Measurements from ENCODE around the gene VGLL4. TPM values are rescaled to one million over a fixed set of nuclear protein-coding genes. Genes with fewer than 3 reads are reported as not detected.
"Not testable (repeated sequence)": the region's sequence is repeated elsewhere in the genome, so short reads cannot be mapped to it uniquely, and the experiment has no call there.

VGLL4 gene
- total RNA-seq, 1 donor from 2014 or later = 29.3 TPM

- intact Hi-C loops (cut with micrococcal nuclease) = no loop called here
- peaks cover 89% of the 10 kb centered on the region for H3K4me1 ChIP-seq
- peak overlapping the region; percentile 12 for H3K4me3 ChIP-seq
- no peaks in the 10 kb centered on the region for H3K27me3 ChIP-seq (ENCODE audit: low read depth)
- H3K27ac ChIP-seq (replicated peaks) = peak overlapping the region; percentile 90
- H3K36me3 ChIP-seq = no peaks in the 10 kb centered on the region
- DNase-seq = peak; percentile 64
- no peaks in the 10 kb centered on the region for H3K9me3 ChIP-seq (replicated peaks)
- peak; percentile 11 for TF ChIP-seq CTCF (IDR thresholded peaks at IDR 0.05; ENCODE audit: borderline replicate concordance)
Measured at GRCh38 chr3:11600501-11601282, 43.0 kb downstream of the VGLL4 start.

- no peaks in the 10 kb centered on the region for H3K27me3 ChIP-seq (ENCODE audit: low read depth)
- no peaks in the 10 kb centered on the region for H3K36me3 ChIP-seq
- H3K9me3 ChIP-seq (replicated peaks) = no peaks in the 10 kb centered on the region
- no peak for DNase-seq
- intact Hi-C loops (cut with micrococcal nuclease) = no loop called here
- H3K27ac ChIP-seq (replicated peaks) = peak overlapping the region; percentile 70
- H3K4me1 ChIP-seq = peaks cover 78% of the 10 kb centered on the region
- H3K4me3 ChIP-seq = no peak overlapping the region
- no peak for TF ChIP-seq CTCF (IDR thresholded peaks at IDR 0.05; ENCODE audit: borderline replicate concordance)
Measured at GRCh38 chr3:11596387-11596786, 47.3 kb downstream of the VGLL4 start.

- intact Hi-C loops (cut with micrococcal nuclease); H3K27me3 ChIP-seq (ENCODE audit: low read depth): not testable (repeated sequence)
- H3K4me1 ChIP-seq = peaks cover 78% of the 10 kb centered on the region
Measured at GRCh38 chr3:11595024-11595423, 48.7 kb downstream of the VGLL4 start.

GRCh38 chr3:11593318-11594034, 50.2 kb downstream of the VGLL4 start:
- Histone ChIP-seq H3K4me1 (peaks cover 78% of the 10 kb centered on the region), H3K4me3 (no peak overlapping the region), H3K27me3 (ENCODE audit: low read depth) (no peaks in the 10 kb centered on the region), H3K27ac (replicated peaks) (peak overlapping the region; percentile 87), H3K9me3 (replicated peaks) (no peaks in the 10 kb centered on the region), H3K36me3 (no peaks in the 10 kb centered on the region)
- intact Hi-C loops (cut with micrococcal nuclease) = no loop called here
- TF ChIP-seq CTCF (IDR thresholded peaks at IDR 0.05; ENCODE audit: borderline replicate concordance) = no peak
- DNase-seq = no peak

More at GRCh38 chr3:11595024-11595423, 48.7 kb downstream of the VGLL4 start:
- not testable (repeated sequence) for H3K36me3 ChIP-seq; H3K27ac ChIP-seq (replicated peaks); DNase-seq; H3K9me3 ChIP-seq (replicated peaks); H3K4me3 ChIP-seq

- H3K27me3 ChIP-seq (ENCODE audit: low read depth) = no peaks in the 10 kb centered on the region
- peak overlapping the region; percentile 87 for H3K27ac ChIP-seq (replicated peaks)
- H3K4me1 ChIP-seq = peaks cover 80% of the 10 kb centered on the region
- peak overlapping the region; percentile 26 for H3K4me3 ChIP-seq
- H3K36me3 ChIP-seq = no peaks in the 10 kb centered on the region
- no peak for DNase-seq
- intact Hi-C loops (cut with micrococcal nuclease) = no loop called here
- TF ChIP-seq CTCF (IDR thresholded peaks at IDR 0.05; ENCODE audit: borderline replicate concordance) = no peak
- no peaks in the 10 kb centered on the region for H3K9me3 ChIP-seq (replicated peaks)
Measured at GRCh38 chr3:11592445-11593298, 51.0 kb downstream of the VGLL4 start.

All from left ventricle myocardium inferior (tissue), 1 donor.